ENCODE measurements around the gene MLIP. TPM values are rescaled to one million over a fixed set of nuclear protein-coding genes. Genes with fewer than 3 reads are reported as not detected.

Gene MLIP
- total and polyA plus RNA-seq, 3 experiments from 2014 or later: not detected

DNA sequence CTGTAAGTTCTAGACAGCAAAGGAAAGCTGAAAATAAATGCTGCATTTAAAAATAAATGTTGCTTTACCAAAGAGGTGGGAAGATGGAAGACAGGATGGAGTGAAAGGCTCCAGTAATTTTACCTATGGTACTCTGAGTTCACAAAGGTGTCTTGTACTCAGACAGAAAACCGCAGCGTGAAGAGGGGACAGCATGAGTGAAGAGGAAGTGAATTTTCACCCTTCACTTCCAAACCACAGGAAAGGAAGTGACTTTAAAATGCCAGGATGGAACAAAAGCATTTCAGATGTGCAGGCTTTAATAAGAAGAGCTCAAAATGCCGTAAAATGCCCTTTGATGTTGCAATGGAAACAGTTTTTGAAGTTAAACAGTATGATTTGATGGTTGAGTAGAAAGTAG lies 105.8 kb downstream of the MLIP start:
- ChIA-PET CTCF (no interaction called here), POLR2A (no interaction called here)
- no peak for DNase-seq
- Mint-ChIP-seq H3K4me1 (no peaks in the 10 kb centered on the region), H3K9me3 (peaks cover 0 to 9% (median 0%) of the 10 kb centered on the region in 5 donors), H3K27ac (peak overlapping the region in 1 of 8 donors; percentile 36), H3K36me3 (no peaks in the 10 kb centered on the region), H3K27me3 (no peaks in the 10 kb centered on the region), H3K4me3 (no peak overlapping the region)
- Histone ChIP-seq H3K36me3 (ENCODE audit: insufficient read depth, low read length) (no peaks in the 10 kb centered on the region), H3K4me3 (ENCODE audit: low read length) (no peak overlapping the region), H3K9me3 (ENCODE audit: low read length) (no peaks in the 10 kb centered on the region), H3K4me1 (ENCODE audit: insufficient read depth, low read length) (no peaks in the 10 kb centered on the region), H3K27me3 (ENCODE audit: insufficient read depth, low read length, poor library complexity, severe bottlenecking) (no peaks in the 10 kb centered on the region), H3K27ac (ENCODE audit: low read depth, low read length) (no peak overlapping the region)

- Mint-ChIP-seq H3K4me3 (no peak overlapping the region), H3K36me3 (no peaks in the 10 kb centered on the region), H3K27me3 (no peaks in the 10 kb centered on the region), H3K27ac (no peak overlapping the region), H3K9me3 (peaks cover 0 to 15% (median 2%) of the 10 kb centered on the region in 5 donors), H3K4me1 (no peaks in the 10 kb centered on the region)
- DNase-seq: no peak
- Histone ChIP-seq H3K27me3 (ENCODE audit: insufficient read depth, low read length, poor library complexity, severe bottlenecking) (no peaks in the 10 kb centered on the region), H3K36me3 (ENCODE audit: insufficient read depth, low read length) (no peaks in the 10 kb centered on the region), H3K9me3 (ENCODE audit: low read length) (no peaks in the 10 kb centered on the region), H3K4me1 (ENCODE audit: insufficient read depth, low read length) (no peaks in the 10 kb centered on the region), H3K27ac (ENCODE audit: low read depth, low read length) (no peak overlapping the region), H3K4me3 (ENCODE audit: low read length) (no peak overlapping the region)
- CTCF ChIA-PET: no interaction called here
- POLR2A ChIA-PET: no interaction called here
These were observed 111.0 kb downstream of the MLIP start for GRCh38 chr6:54222217-54222616.

DNA sequence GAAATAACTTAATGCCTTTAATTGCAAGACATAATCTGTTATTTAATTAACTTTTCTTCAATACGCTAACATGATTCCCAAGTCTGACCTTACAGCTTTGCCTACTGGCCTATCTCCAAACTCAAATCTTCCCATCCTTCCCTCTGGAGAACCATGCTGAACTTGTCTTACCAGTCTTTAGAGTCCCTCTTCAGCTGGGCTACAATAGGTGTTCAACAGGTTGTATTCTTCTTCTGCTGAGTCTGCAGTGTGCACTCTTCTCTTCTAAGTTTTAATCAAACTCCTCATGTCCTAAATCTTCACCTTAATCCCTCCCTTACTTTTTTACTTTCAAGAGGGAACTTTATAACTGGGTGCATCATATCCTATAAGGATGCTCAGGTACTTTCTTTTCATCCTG lies 121.5 kb downstream of the MLIP start:
- Mint-ChIP-seq H3K4me1 (no peaks in the 10 kb centered on the region), H3K4me3 (no peak overlapping the region), H3K9me3 (peaks cover 0 to 4% (median 0%) of the 10 kb centered on the region in 5 donors), H3K27ac (no peak overlapping the region), H3K27me3 (no peaks in the 10 kb centered on the region), H3K36me3 (no peaks in the 10 kb centered on the region)
- Histone ChIP-seq H3K4me1 (ENCODE audit: insufficient read depth, low read length) (no peaks in the 10 kb centered on the region), H3K4me3 (ENCODE audit: low read length) (no peak overlapping the region), H3K27ac (ENCODE audit: low read depth, low read length) (no peak overlapping the region), H3K36me3 (ENCODE audit: insufficient read depth, low read length) (no peaks in the 10 kb centered on the region), H3K9me3 (ENCODE audit: low read length) (no peaks in the 10 kb centered on the region), H3K27me3 (ENCODE audit: insufficient read depth, low read length, poor library complexity, severe bottlenecking) (no peaks in the 10 kb centered on the region)
- DNase-seq: no peak
- ChIA-PET POLR2A (no interaction called here), CTCF (no interaction called here)

- no peak for DNase-seq
- H3K4me1 Mint-ChIP-seq: no peaks in the 10 kb centered on the region
- H3K27me3 ChIP-seq (ENCODE audit: insufficient read depth, low read length, poor library complexity, severe bottlenecking): no peaks in the 10 kb centered on the region
- H3K4me1 ChIP-seq (ENCODE audit: insufficient read depth, low read length): no peaks in the 10 kb centered on the region
- H3K27ac ChIP-seq (ENCODE audit: low read depth, low read length): no peak overlapping the region
- no peaks in the 10 kb centered on the region for H3K9me3 ChIP-seq (ENCODE audit: low read length)
- H3K36me3 Mint-ChIP-seq: no peaks in the 10 kb centered on the region
- H3K36me3 ChIP-seq (ENCODE audit: insufficient read depth, low read length): no peaks in the 10 kb centered on the region
- POLR2A ChIA-PET: no interaction called here
- H3K4me3 ChIP-seq (ENCODE audit: low read length): no peak overlapping the region
- H3K27ac Mint-ChIP-seq: no peak overlapping the region
- no peak overlapping the region for H3K4me3 Mint-ChIP-seq
- no peaks in the 10 kb centered on the region for H3K27me3 Mint-ChIP-seq
- peaks cover 0 to 6% (median 4%) of the 10 kb centered on the region in 5 donors for H3K9me3 Mint-ChIP-seq
- CTCF ChIA-PET: no interaction called here
These were observed 123.3 kb downstream of the MLIP start for GRCh38 chr6:54234539-54234938.

DNA sequence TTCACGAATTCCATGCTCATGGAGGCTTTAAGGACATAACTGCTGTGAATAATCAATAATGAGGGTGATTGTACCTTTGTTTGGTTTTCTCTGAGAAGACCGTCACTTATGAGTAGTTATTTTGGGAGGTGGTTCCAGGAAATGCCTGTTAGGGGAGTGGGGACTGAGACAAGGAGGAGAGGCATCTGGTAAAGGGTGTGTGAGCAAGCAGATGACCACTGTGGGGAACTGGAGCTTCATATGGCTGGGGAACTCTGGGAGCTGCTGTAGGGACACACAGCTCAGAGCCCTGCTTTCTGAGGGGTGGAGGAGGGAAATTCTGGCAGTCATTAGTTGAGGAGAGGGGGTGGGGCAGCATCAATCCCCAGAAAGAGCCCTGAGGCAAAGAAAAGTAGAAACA lies 125.7 kb downstream of the MLIP start:
- H3K27me3 Mint-ChIP-seq: peaks cover 0 to 1% of the 10 kb centered on the region in 2 donors
- H3K27ac Mint-ChIP-seq: no peak overlapping the region
- peaks cover 0 to 6% (median 4%) of the 10 kb centered on the region in 5 donors for H3K9me3 Mint-ChIP-seq
- Histone ChIP-seq H3K4me3 (ENCODE audit: low read length) (no peak overlapping the region), H3K36me3 (ENCODE audit: insufficient read depth, low read length) (no peaks in the 10 kb centered on the region), H3K27ac (ENCODE audit: low read depth, low read length) (no peak overlapping the region), H3K9me3 (ENCODE audit: low read length) (no peaks in the 10 kb centered on the region), H3K27me3 (ENCODE audit: insufficient read depth, low read length, poor library complexity, severe bottlenecking) (no peaks in the 10 kb centered on the region), H3K4me1 (ENCODE audit: insufficient read depth, low read length) (no peaks in the 10 kb centered on the region)
- ChIA-PET POLR2A (no interaction called here), CTCF (no interaction called here)
- no peak overlapping the region for H3K4me3 Mint-ChIP-seq
- no peak for DNase-seq
- H3K4me1 Mint-ChIP-seq: no peaks in the 10 kb centered on the region
- H3K36me3 Mint-ChIP-seq: no peaks in the 10 kb centered on the region

DNA sequence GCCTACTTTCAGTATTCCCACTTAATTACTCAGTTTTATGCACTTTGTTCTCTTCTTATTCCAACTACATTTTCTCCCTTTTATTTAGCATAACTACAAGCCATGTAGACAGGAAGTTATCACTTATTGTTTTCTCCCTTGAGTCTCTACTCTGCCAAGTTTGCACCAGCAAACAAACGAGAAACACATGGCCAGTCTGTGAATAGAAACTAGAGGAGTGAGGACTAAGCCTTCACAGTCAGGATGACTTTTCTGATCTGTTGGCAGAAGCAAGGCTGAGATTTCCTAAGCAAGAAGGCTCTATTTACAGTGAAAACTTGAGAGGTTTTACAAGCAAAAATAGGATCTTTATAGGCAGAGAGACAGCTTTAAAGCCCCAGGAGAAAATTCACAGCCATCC lies 127.2 kb downstream of the MLIP start:
- Histone ChIP-seq H3K27me3 (ENCODE audit: insufficient read depth, low read length, poor library complexity, severe bottlenecking) (no peaks in the 10 kb centered on the region), H3K36me3 (ENCODE audit: insufficient read depth, low read length) (no peaks in the 10 kb centered on the region), H3K4me1 (ENCODE audit: insufficient read depth, low read length) (no peaks in the 10 kb centered on the region), H3K4me3 (ENCODE audit: low read length) (no peak overlapping the region), H3K27ac (ENCODE audit: low read depth, low read length) (no peak overlapping the region), H3K9me3 (ENCODE audit: low read length) (no peaks in the 10 kb centered on the region)
- H3K27ac Mint-ChIP-seq: no peak overlapping the region
- no peaks in the 10 kb centered on the region for H3K4me1 Mint-ChIP-seq
- POLR2A ChIA-PET: no interaction called here
- no peak overlapping the region for H3K4me3 Mint-ChIP-seq
- CTCF ChIA-PET: no interaction called here
- H3K27me3 Mint-ChIP-seq: peaks cover 0 to 1% of the 10 kb centered on the region in 2 donors
- DNase-seq: no peak
- H3K36me3 Mint-ChIP-seq: no peaks in the 10 kb centered on the region
- H3K9me3 Mint-ChIP-seq: peaks cover 0 to 6% (median 4%) of the 10 kb centered on the region in 5 donors

- Mint-ChIP-seq H3K36me3 (no peaks in the 10 kb centered on the region), H3K9me3 (peaks cover 0 to 5% (median 4%) of the 10 kb centered on the region in 5 donors), H3K27ac (no peak overlapping the region), H3K4me3 (no peak overlapping the region), H3K27me3 (peaks cover 0 to 1% of the 10 kb centered on the region in 2 donors), H3K4me1 (no peaks in the 10 kb centered on the region)
- H3K4me3 ChIP-seq (ENCODE audit: low read length): no peak overlapping the region
- no peak overlapping the region for H3K27ac ChIP-seq (ENCODE audit: low read depth, low read length)
- ChIA-PET CTCF (no interaction called here), POLR2A (no interaction called here)
- H3K27me3 ChIP-seq (ENCODE audit: insufficient read depth, low read length, poor library complexity, severe bottlenecking): no peaks in the 10 kb centered on the region
- no peaks in the 10 kb centered on the region for H3K4me1 ChIP-seq (ENCODE audit: insufficient read depth, low read length)
- no peak for DNase-seq
- no peaks in the 10 kb centered on the region for H3K9me3 ChIP-seq (ENCODE audit: low read length)
- H3K36me3 ChIP-seq (ENCODE audit: insufficient read depth, low read length): no peaks in the 10 kb centered on the region
These were observed 132.5 kb downstream of the MLIP start for GRCh38 chr6:54243699-54244098.

GRCh38 chr6:54244430-54244829 lies 133.2 kb downstream of the MLIP start:
- no peak overlapping the region for H3K4me3 ChIP-seq (ENCODE audit: low read length)
- no peak overlapping the region for H3K27ac ChIP-seq (ENCODE audit: low read depth, low read length)
- no peak for DNase-seq
- H3K9me3 Mint-ChIP-seq: peaks cover 0 to 5% (median 0%) of the 10 kb centered on the region in 5 donors
- no peaks in the 10 kb centered on the region for H3K9me3 ChIP-seq (ENCODE audit: low read length)
- POLR2A ChIA-PET: no interaction called here
- no peaks in the 10 kb centered on the region for H3K27me3 ChIP-seq (ENCODE audit: insufficient read depth, low read length, poor library complexity, severe bottlenecking)
- CTCF ChIA-PET: no interaction called here
- H3K4me3 Mint-ChIP-seq: no peak overlapping the region
- no peaks in the 10 kb centered on the region for H3K36me3 ChIP-seq (ENCODE audit: insufficient read depth, low read length)
- no peaks in the 10 kb centered on the region for H3K36me3 Mint-ChIP-seq
- H3K27ac Mint-ChIP-seq: no peak overlapping the region
- H3K4me1 ChIP-seq (ENCODE audit: insufficient read depth, low read length): no peaks in the 10 kb centered on the region
- no peaks in the 10 kb centered on the region for H3K4me1 Mint-ChIP-seq
- peaks cover 0 to 1% of the 10 kb centered on the region in 2 donors for H3K27me3 Mint-ChIP-seq

GRCh38 chr6:54245265-54245664 lies 134.0 kb downstream of the MLIP start:
- no peaks in the 10 kb centered on the region for H3K36me3 ChIP-seq (ENCODE audit: insufficient read depth, low read length)
- H3K4me1 ChIP-seq (ENCODE audit: insufficient read depth, low read length): no peaks in the 10 kb centered on the region
- peaks cover 0 to 5% (median 0%) of the 10 kb centered on the region in 5 donors for H3K9me3 Mint-ChIP-seq
- POLR2A ChIA-PET: no interaction called here
- no peak for DNase-seq
- no peaks in the 10 kb centered on the region for H3K36me3 Mint-ChIP-seq
- no peaks in the 10 kb centered on the region for H3K4me1 Mint-ChIP-seq
- no peak overlapping the region for H3K27ac Mint-ChIP-seq
- no peak overlapping the region for H3K4me3 Mint-ChIP-seq
- CTCF ChIA-PET: no interaction called here
- no peaks in the 10 kb centered on the region for H3K27me3 ChIP-seq (ENCODE audit: insufficient read depth, low read length, poor library complexity, severe bottlenecking)
- no peak overlapping the region for H3K4me3 ChIP-seq (ENCODE audit: low read length)
- H3K27me3 Mint-ChIP-seq: peaks cover 0 to 1% of the 10 kb centered on the region in 2 donors
- H3K9me3 ChIP-seq (ENCODE audit: low read length): no peaks in the 10 kb centered on the region
- no peak overlapping the region for H3K27ac ChIP-seq (ENCODE audit: low read depth, low read length)
